Bladder microvascular endothelial cell (primary cell): ENCODE data around the gene LBHD1. TPM values are rescaled to one million over a fixed set of nuclear protein-coding genes. Genes with fewer than 3 reads are reported as not detected.

Source experiments
- total RNA-seq: library from RNA; depleted of rRNA; stranded (reverse); fragments of >200 nt; gene quantifications from 2 replicates; pipeline ENCODE4 v1.2.3, GENCODE V29; 2014

Gene LBHD1
- total RNA-seq = 1.6 and 2.8 TPM in 2 replicates

GRCh38 chr11:62671608-62672389, at the start of gene LBHD1, which contains the start of gene UQCC3:
Gene LBHD1, minus strand, starts transcription at chr11:62672267. Its CDS starts 2,236 bp downstream, at chr11:62670031.
Gene UQCC3, plus strand, starts transcription at chr11:62671673. Its CDS starts 73 bp downstream, at chr11:62671746.

GRCh38 chr11:62707277-62707861, 35.3 kb upstream of the LBHD1 start, which contains the start of the genes BSCL2 and GNG3:
Gene BSCL2, minus strand, starts transcription at chr11:62707424. Its CDS starts 229 bp downstream, at chr11:62707195.
Gene GNG3, plus strand, starts transcription at chr11:62707676. Its CDS starts 620 bp downstream, at chr11:62708296.

GRCh38 chr11:62689421-62690183, 17.5 kb upstream of the LBHD1 start, which contains the start of gene LRRN4CL:
Gene LRRN4CL, minus strand, starts transcription at chr11:62689530. Its CDS starts 1,022 bp downstream, at chr11:62688508.

GRCh38 chr11:62678770-62679696, 7.0 kb upstream of the LBHD1 start, which contains the start of gene UBXN1:
Gene UBXN1, minus strand, starts transcription at chr11:62679073. Its CDS starts 150 bp downstream, at chr11:62678923.

GRCh38 chr11:62665075-62665598, 6.9 kb downstream of the LBHD1 start, which contains the start of the genes C11orf98 and CSKMT:
Gene C11orf98, minus strand, starts transcription at chr11:62665210. Its CDS starts 41 bp downstream, at chr11:62665169.
Gene CSKMT, plus strand, starts transcription at chr11:62665312. Its CDS starts 568 bp downstream, at chr11:62665880.

GRCh38 chr11:62645946-62646824, 25.9 kb downstream of the LBHD1 start, which contains the start of gene GANAB:
Gene GANAB, minus strand, starts transcription at chr11:62646613. Its CDS starts 14 bp downstream, at chr11:62646599.

GRCh38 chr11:62621567-62622470, 50.2 kb downstream of the LBHD1 start, which contains the start of gene B3GAT3:
Gene B3GAT3, minus strand, starts transcription at chr11:62621986. Its CDS starts 39 bp downstream, at chr11:62621947.

Other genes with a start within 250 kb of the LBHD1 start
- 329 and 449 TPM in 2 replicates for gene AHNAK, start 125.5 kb downstream of the LBHD1 start, total RNA-seq
- 1,133 and 1,197 TPM in 2 replicates for gene EEF1G, start 98.4 kb downstream of the LBHD1 start, total RNA-seq
- gene TUT1, start 80.7 kb downstream of the LBHD1 start, total RNA-seq = 9.2 and 12.8 TPM in 2 replicates
- gene MTA2, start 70.4 kb downstream of the LBHD1 start, total RNA-seq = 177 and 185 TPM in 2 replicates
- 26.9 and 35.7 TPM in 2 replicates for gene EML3, start 59.5 kb downstream of the LBHD1 start, total RNA-seq
- 2.1 and 4.9 TPM in 2 replicates for gene ROM1, start 59.0 kb downstream of the LBHD1 start, total RNA-seq
- gene B3GAT3, start 50.3 kb downstream of the LBHD1 start, total RNA-seq = 16.7 and 19.2 TPM in 2 replicates
- 177 and 354 TPM in 2 replicates for gene GANAB, start 25.7 kb downstream of the LBHD1 start, total RNA-seq
- gene INTS5, start 19.0 kb downstream of the LBHD1 start, total RNA-seq = 16.8 and 20.8 TPM in 2 replicates
- 29.8 and 31.6 TPM in 2 replicates for gene C11orf98, start 7.1 kb downstream of the LBHD1 start, total RNA-seq
- 7.7 and 7.9 TPM in 2 replicates for gene CSKMT, start 7.0 kb downstream of the LBHD1 start, total RNA-seq
- 9.0 and 10.5 TPM in 2 replicates for gene UQCC3, start 594 bp downstream of the LBHD1 start, total RNA-seq
- 145 and 155 TPM in 2 replicates for gene UBXN1, start 6.8 kb upstream of the LBHD1 start, total RNA-seq
- gene LRRN4CL, start 17.3 kb upstream of the LBHD1 start, total RNA-seq = under 0.01 and 0.31 TPM in 2 replicates
- gene BSCL2, start 35.2 kb upstream of the LBHD1 start, total RNA-seq = 14.2 and 15.7 TPM in 2 replicates
- gene GNG3, start 35.4 kb upstream of the LBHD1 start, total RNA-seq = not detected in 2 replicates
- 9.9 and 18.2 TPM in 2 replicates for gene HNRNPUL2, start 55.2 kb upstream of the LBHD1 start, total RNA-seq
- 32.5 and 33.0 TPM in 2 replicates for gene TTC9C, start 56.2 kb upstream of the LBHD1 start, total RNA-seq
- gene ZBTB3, start 81.9 kb upstream of the LBHD1 start, total RNA-seq = 7.8 TPM in 2 replicates
- 49.9 and 61.2 TPM in 2 replicates for gene POLR2G, start 89.3 kb upstream of the LBHD1 start, total RNA-seq
- 19.3 and 43.2 TPM in 2 replicates for gene TAF6L, start 99.1 kb upstream of the LBHD1 start, total RNA-seq
- gene TMEM179B, start 115.1 kb upstream of the LBHD1 start, total RNA-seq = 17.2 and 21.3 TPM in 2 replicates
- gene TMEM223, start 119.7 kb upstream of the LBHD1 start, total RNA-seq = 11.3 and 11.5 TPM in 2 replicates
- 11.8 and 50.6 TPM in 2 replicates for gene NXF1, start 133.2 kb upstream of the LBHD1 start, total RNA-seq
- 35.9 and 40.8 TPM in 2 replicates for gene STX5, start 159.8 kb upstream of the LBHD1 start, total RNA-seq
- gene TEX54, start 160.6 kb upstream of the LBHD1 start, total RNA-seq = not detected in 2 replicates
- gene WDR74, start 167.3 kb upstream of the LBHD1 start, total RNA-seq = 61.4 and 67.5 TPM in 2 replicates
- gene SLC3A2, start 208.6 kb upstream of the LBHD1 start, total RNA-seq = 86.1 and 87.2 TPM in 2 replicates
- not detected in 2 replicates for gene CHRM1, start 249.1 kb upstream of the LBHD1 start, total RNA-seq